Small intestine (tissue), 7 donors: Measurements from ENCODE around the gene COL16A1. TPM values are rescaled to one million over a fixed set of nuclear protein-coding genes. Genes with fewer than 3 reads are reported as not detected.

ENCODE experiments used
- DNase-seq, 2 donors: peaks; one replicate each; pipeline versions ENCODE4 v3.0.0 to v3.0.0-alpha.2; 2013
- FAIRE-seq: peaks from 2 replicates; lab custom pipeline; 2012; peaks lifted over from hg19 to GRCh38; lab: Jason Lieb, UNC
- H3K27ac ChIP-seq, 3 donors: one replicate each; pipeline ENCODE4 v1.5.1; 2013; ENCODE audit warnings: low read length in 2 of 3, mild to moderate bottlenecking in 2 of 3, control low read depth in 1 of 3, inconsistent platforms in 1 of 3, low read depth in 1 of 3, moderate library complexity in 1 of 3
- H3K27me3 ChIP-seq, 3 donors: one replicate each; pipeline ENCODE4 v1.6.1; 2013; ENCODE audit warnings: low read length in 3 of 3, inconsistent platforms in 1 of 3; ENCODE audit not compliant: control insufficient read depth in 3 of 3, insufficient read depth in 3 of 3
- H3K36me3 ChIP-seq, 3 donors: one replicate each; pipeline ENCODE4 v1.6.1; 2013; ENCODE audit warnings: low read length in 3 of 3, inconsistent platforms in 1 of 3, low read depth in 1 of 3, mild to moderate bottlenecking in 1 of 3, moderate library complexity in 1 of 3; ENCODE audit not compliant: control insufficient read depth in 3 of 3, insufficient read depth in 2 of 3
- H3K4me1 ChIP-seq, 3 donors: one replicate each; pipeline ENCODE4 v1.6.1; 2013; ENCODE audit warnings: low read length in 2 of 3, inconsistent platforms in 1 of 3, low read depth in 1 of 3, mild to moderate bottlenecking in 1 of 3, moderate library complexity in 1 of 3; ENCODE audit not compliant: control insufficient read depth in 3 of 3, insufficient read depth in 2 of 3
- H3K4me3 ChIP-seq, 3 donors: one replicate each; pipeline ENCODE4 v1.5.1; 2013; ENCODE audit warnings: low read length in 3 of 3, control low read depth in 1 of 3, inconsistent platforms in 1 of 3, low read depth in 1 of 3, mild to moderate bottlenecking in 1 of 3, moderate library complexity in 1 of 3
- H3K9me3 ChIP-seq, 2 donors: one replicate each; pipeline ENCODE4 v1.6.1; 2013; ENCODE audit warnings: low read depth in 1 of 2, low read length in 1 of 2; ENCODE audit not compliant: control insufficient read depth in 2 of 2, insufficient read depth in 1 of 2
- WGBS, 3 donors: extraction: QIAGEN DNeasy Blood & Tissue Kit; methylation state at CpG; one replicate each; pipeline ENCODE4 v1.1.7; 2013; 5-methylcytosine and 5-hydroxymethylcytosine counted together
- polyA plus RNA-seq, 4 donors: library from polyadenylated mRNA; stranded (reverse) in 3 of 4; unstranded in 1 of 4; fragments of 200-250 nt in 3 of 4; fragments of 120-200 nt in 1 of 4; gene quantifications; one replicate each; pipeline versions ENCODE4 v1.2.1 to v1.2.3, GENCODE V29; 2013
- donor health status: healthy with polysubstance abuse.
- donor health status: control.
- donor health status: control.
- donor health status: Bipolar disorder and iron deficiency.
- donor health status: healthy.

COL16A1 gene
- polyA plus RNA-seq, 4 donors, result 12.3 to 124 (median 16.7) TPM

DNA sequence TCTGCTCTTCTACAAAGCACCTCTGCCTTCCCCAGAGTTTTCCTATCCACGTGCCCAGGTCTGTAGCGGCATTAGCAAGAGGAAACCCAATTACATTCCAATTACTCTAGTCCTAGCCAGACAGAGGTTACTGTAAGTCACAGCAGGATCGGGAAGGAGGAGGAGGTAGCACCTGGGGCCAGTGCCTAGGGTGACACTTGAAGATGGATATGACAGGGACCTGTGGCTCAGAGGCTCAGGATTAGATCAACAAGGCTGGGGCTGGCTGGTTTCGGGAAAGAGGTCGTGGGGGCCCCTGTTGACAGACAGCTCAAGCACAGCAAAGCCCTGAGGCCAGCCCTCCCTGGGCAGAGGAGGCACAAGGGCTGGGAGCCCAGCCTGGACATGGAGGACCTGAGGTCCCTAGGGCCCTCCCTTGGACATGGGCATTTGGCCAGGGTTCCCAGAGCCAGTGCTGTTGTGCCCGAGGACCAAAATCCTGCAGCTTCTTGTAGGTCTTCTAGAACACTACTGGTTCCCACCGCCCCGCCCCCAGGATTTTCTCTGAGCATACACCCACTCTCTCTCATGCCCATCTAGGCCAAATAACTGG, 89.3 kb downstream of the COL16A1 start:
- no peak for FAIRE-seq
- Histone ChIP-seq H3K36me3 (no peaks in the 10 kb centered on the region), H3K27ac (no peak overlapping the region), H3K9me3 (no peaks in the 10 kb centered on the region), H3K4me3 (no peak overlapping the region), H3K4me1 (peaks cover 2 to 8% (median 4%) of the 10 kb centered on the region in 3 donors), H3K27me3 (peaks cover 0 to 13% (median 3%) of the 10 kb centered on the region in 3 donors)
- 79 to 90% (median 89%) methylated on average over 8 of the region's 8 CpGs for WGBS, 3 donors
- no peak for DNase-seq

- no peaks in the 10 kb centered on the region for H3K27me3 ChIP-seq
- DNase-seq, result no peak
- 31 to 53% (median 32%) methylated on average over 1 of the region's 1 CpG for WGBS, 3 donors
- no peaks in the 10 kb centered on the region for H3K4me1 ChIP-seq
- H3K9me3 ChIP-seq, result no peaks in the 10 kb centered on the region
- no peaks in the 10 kb centered on the region for H3K36me3 ChIP-seq
- no peak for FAIRE-seq
- no peak overlapping the region for H3K27ac ChIP-seq
- H3K4me3 ChIP-seq, result no peak overlapping the region
These were observed 94.2 kb downstream of the COL16A1 start for GRCh38 chr1:31609514-31610118.

DNA sequence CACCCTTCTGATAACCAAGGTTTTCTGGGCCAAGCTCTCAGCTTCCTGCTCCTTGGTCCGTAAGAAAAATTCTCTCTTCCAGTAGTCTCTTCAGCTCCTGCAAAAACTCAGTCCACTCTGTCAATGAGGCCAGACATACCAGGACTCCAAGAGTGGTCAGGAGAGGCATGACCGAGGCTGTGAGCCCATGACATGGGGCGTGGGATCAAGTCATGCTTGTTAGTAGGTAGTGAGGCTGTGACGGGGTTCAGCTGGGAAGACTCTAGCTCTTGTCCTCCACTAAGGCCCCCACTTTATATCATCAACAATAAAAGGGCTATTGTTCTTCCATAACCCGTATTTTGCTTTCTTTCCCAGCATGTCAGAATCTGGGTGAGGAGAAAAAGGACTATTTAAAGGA, 96.5 kb downstream of the COL16A1 start:
- DNase-seq (no peak), FAIRE-seq (no peak)
- no peak overlapping the region for H3K27ac ChIP-seq
- H3K4me1 ChIP-seq, result no peaks in the 10 kb centered on the region
- no peaks in the 10 kb centered on the region for H3K36me3 ChIP-seq
- H3K4me3 ChIP-seq, result no peak overlapping the region
- H3K27me3 ChIP-seq, result no peaks in the 10 kb centered on the region
- WGBS, 3 donors, result 89 to 90% (median 90%) methylated on average over 5 of the region's 5 CpGs
- no peaks in the 10 kb centered on the region for H3K9me3 ChIP-seq

GRCh38 chr1:31605908-31606427, 97.8 kb downstream of the COL16A1 start:
- no peaks in the 10 kb centered on the region for H3K27me3 ChIP-seq
- no peak overlapping the region for H3K4me3 ChIP-seq
- FAIRE-seq (no peak), DNase-seq (no peak)
- WGBS, 3 donors, result 81 to 91% (median 83%) methylated on average over 4 of the region's 4 CpGs
- H3K27ac ChIP-seq, result no peak overlapping the region
- H3K4me1 ChIP-seq, result no peaks in the 10 kb centered on the region
- H3K9me3 ChIP-seq, result no peaks in the 10 kb centered on the region
- no peaks in the 10 kb centered on the region for H3K36me3 ChIP-seq

Other genes starting within 250 kb of the COL16A1 start
- 10 to 100 TPM; 18.4 to 92.3 (median 39.7) TPM for gene TINAGL1, start 127.5 kb downstream of the COL16A1 start, polyA plus RNA-seq
- gene HCRTR1, start 86.3 kb downstream of the COL16A1 start, polyA plus RNA-seq, result under 1 TPM in 2 of 4 donors, not detected in 2; 0.06 to 0.10 TPM
- gene PEF1, start 59.1 kb downstream of the COL16A1 start, polyA plus RNA-seq, result 10 to 100 TPM; 55.5 to 72.2 (median 59.1) TPM
- gene ADGRB2, start 60.3 kb upstream of the COL16A1 start, polyA plus RNA-seq, result 10 to 100 TPM in 2 of 4 donors, 1 to 10 TPM in 2; 4.8 to 43.7 (median 11.6) TPM
- 1 to 10 TPM in 2 of 4 donors, under 1 TPM in 1, not detected in 1; 0.81 to 2.0 (median 1.1) TPM for gene SPOCD1, start 112.0 kb upstream of the COL16A1 start, polyA plus RNA-seq
- 100 to 1,000 TPM; 115 to 213 (median 124) TPM for gene PTP4A2, start 234.4 kb upstream of the COL16A1 start, polyA plus RNA-seq